Left colon (tissue), 2 donors: Measurements from ENCODE around the gene TAF11L7. TPM values are rescaled to one million over a fixed set of nuclear protein-coding genes. Genes with fewer than 3 reads are reported as not detected.
"Not testable (repeated sequence)": the region's sequence is repeated elsewhere in the genome, so short reads cannot be mapped to it uniquely, and the experiment has no call there.

Source experiments
- ATAC-seq: fragments of 200-7000 bp; cut with Tn5 transposase; one replicate; pipeline ENCODE4 v1.9.1; 2020; ENCODE audit warnings: mild to moderate bottlenecking, moderate library complexity
- DNase-seq, 2 donors: peaks; one replicate each; pipeline ENCODE4 v3.0.0-alpha.2; 2020
- intact Hi-C, 2 donors: fragments of 100-400 bp; cut with DNase I in 1 of 2; cut with micrococcal nuclease in 1 of 2; formaldehyde crosslinking; loops; one replicate each; pipeline versions ENCODE4 v1.11.2 to v1.14.0; 2022; cut with DNase I, micrococcal nuclease
- long read RNA-seq: library from polyadenylated mRNA; unstranded; transcript quantifications from one replicate; pipeline ENCODE4 v2.0.0, GENCODE V29; 2021
- total RNA-seq, 2 donors: library from RNA; stranded (reverse); fragmentation: NEBNext Ultra II Directional; extraction: Animal tissue kit (Norgen Biotek cat#: 25700); gene quantifications; one replicate each; pipeline ENCODE4 v1.2.1, GENCODE V29; 2021
- donor health status: DM: no; HTN: no; CAD: no.
- donor health status: DM: yes; HTN: yes; CAD: no.

The TAF11L7 gene
- total RNA-seq, result not detected
- long read RNA-seq, result 0 reads

DNA sequence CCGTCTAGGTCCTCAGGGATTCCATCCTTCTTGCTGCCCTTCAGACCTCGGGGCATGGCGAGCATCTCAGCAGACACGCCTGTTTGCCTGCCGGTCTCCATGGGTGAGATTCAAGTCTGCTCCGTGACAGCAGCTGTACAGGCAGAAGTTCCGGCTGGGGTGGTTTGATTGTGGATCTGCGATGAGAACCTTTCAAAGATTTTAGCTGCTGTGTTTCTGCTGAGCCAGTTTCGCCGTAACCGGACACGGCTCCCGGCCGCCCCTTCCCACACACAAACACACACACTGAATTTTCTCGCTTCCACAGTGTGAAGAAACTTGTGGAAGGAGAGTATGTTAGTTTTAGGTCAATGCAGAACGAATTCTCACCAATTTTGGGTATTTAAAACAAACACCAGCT is at the start of gene TAF11L7:
Gene TAF11L7 (minus strand): TSS at position 101 of the 400 bp plus-strand sequence.
- intact Hi-C loops, DNase-seq, ATAC-seq: not testable (repeated sequence)

DNA sequence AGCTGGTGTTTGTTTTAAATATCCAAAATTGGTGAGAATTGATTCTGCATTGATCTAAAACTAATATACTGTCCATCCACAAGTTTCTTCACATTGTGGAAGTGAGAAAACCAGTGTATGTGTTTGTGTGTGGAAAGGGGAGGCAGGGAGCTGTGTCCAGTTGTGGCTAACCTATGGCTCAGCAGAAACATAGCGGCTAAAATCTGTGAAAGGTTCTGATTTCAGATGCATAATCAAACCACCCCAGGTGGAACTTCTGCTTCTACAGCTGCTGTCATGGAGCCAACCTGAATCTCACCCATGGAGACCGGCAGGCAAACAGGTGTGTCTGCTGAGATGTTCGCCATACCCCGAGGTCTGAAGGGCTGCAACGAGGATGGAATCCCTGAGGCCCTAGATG is 48.6 kb upstream of the TAF11L7 start, which contains the start of gene TAF11L14:
Gene TAF11L14 (plus strand): TSS at position 301 of the 400 bp plus-strand sequence.
- DNase-seq (no peak), ATAC-seq (no peak)
- intact Hi-C loops, result no loop called here

DNA sequence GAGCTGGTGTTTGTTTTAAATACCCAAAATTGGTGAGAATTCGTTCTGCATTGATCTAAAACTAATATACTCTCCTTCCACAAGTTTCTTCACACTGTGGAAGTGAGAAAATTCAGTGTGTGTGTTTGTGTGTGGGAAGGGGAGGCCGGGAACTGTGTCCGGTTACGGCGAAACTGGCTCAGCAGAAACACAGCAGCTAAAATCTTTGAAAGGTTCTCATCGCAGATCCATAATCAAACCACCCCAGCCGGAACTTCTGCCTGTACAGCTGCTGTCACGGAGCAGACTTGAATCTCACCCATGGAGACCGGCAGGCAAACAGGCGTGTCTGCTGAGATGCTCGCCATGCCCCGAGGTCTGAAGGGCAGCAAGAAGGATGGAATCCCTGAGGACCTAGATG is 46.2 kb upstream of the TAF11L7 start, which contains the start of gene TAF11L13:
Gene TAF11L13 (plus strand): TSS at position 301 of the 400 bp plus-strand sequence.
- intact Hi-C loops, ATAC-seq, DNase-seq: not testable (repeated sequence)

DNA sequence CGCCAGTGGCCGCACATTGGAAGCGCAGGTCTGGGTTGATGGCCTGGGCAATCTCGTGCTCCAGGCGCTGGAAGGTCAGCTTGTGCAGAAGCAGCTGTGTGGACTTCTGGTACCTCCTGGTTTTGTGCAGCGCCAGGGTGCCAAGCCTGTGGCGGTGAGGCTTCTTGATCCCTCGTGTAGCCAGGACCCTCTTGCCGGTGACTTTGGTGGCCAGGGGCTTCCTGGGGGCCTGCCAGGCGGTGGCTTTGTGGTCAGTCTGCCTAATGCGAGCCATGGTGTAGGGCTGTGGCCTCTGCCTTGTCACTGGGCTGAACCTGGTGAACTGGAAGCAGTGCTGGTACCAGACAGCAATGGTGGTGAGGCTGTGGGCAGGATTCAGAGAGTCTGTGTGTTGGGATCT is 40.1 kb upstream of the TAF11L7 start:
- intact Hi-C loops, result no loop called here
- ATAC-seq, result no peak
- DNase-seq, result no peak

DNA sequence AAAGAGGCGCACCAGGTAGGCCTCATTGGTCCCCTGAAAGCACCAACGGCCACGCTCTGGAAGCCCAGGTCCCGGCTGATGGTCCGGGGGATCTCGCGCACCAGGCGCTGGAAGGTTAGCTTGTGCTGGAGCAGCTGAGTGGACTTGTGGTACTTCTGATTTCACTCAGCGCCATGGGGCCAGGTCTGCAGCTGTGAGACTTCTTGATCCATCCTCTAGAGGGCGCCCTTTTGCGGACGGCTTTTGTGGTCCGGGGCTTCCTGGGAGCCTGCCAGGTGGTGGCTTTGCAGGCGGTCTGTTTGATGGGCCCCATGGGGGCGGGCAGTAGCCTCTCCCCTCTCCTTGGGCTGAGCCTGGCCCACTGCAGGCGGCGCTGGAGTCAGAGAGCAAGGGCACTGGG is 35.1 kb upstream of the TAF11L7 start:
- no peak for ATAC-seq
- intact Hi-C loops, result no loop called here
- no peak for DNase-seq

DNA sequence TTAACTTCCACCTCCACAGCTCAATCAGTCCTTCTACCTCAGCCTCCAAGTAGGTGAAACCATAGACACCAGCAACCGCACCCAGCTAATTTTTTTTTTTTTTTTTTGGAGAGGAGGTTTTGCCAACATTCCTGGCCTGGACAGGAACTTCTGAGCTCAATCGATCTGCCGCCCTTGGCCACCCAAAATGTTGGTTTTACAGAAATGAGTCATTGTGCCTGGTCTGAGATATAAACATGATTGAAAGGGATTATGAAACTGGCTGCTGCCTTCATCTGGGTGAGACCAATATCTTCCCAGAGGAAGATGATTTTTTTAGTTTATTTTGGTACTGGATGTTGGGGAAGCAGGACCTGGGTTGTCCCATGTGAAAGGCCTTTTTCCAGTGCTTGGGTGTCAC is 33.8 kb upstream of the TAF11L7 start:
- no peak for DNase-seq
- ATAC-seq, result no peak
- intact Hi-C loops, result no loop called here

DNA sequence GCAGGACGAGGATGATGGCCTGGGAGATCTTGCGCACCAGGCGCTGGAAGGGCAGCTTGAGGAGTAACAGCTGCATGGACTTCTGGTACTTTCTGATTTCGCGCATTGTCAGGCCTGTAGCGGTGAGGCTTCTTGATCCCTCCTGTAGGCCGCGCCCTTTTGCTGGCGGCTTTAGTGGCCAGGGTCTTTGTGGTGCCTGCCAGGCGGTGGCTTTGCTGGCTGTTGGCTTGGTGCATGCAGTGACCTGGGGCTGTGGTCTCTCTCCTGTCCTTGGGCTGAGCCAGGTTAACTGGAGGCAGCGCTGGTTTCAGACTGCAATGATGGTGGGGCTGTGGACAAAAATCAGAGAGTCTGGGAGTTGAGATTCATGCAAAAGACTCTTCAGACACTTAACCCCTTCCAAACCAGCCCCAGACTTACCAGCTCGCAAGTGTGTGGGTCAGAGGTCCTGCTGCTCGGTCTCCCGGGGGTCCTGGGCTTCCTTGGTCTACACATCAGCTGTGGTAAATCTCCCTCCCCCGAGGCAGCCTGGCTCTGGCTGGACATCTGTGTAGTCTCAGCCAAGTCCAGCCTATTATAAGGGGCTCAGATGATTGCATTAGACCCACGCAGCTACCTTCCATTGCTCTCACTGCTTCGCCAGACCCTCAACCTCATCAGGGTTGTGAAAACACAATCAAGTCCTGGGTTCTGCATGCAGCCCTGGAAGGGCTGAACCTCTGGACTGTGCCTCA is 29.5 kb upstream of the TAF11L7 start:
- ATAC-seq (no peak), DNase-seq (no peak)
- intact Hi-C loops, result no loop called here

DNA sequence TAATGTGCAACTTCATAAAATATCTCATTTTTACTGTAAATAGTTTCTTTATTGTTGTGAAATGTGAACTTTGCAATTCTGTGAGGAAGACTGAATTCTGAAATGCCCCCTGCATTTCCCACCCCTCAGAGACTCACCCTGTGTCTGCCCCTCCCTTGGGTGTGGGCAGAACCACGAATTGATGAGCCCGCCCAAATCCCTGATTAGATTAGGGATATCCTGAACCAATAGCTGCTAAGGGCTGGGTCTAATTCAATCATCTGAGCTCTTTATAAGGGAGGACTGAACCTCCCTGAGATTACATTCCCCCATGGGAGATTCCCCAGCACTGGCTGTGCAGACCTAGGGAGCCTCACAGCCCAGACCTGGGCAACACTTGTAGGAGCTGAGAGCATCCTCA is 24.5 kb upstream of the TAF11L7 start, which contains the start of gene TAF11L12:
Gene TAF11L12 (plus strand): TSS at position 301 of the 400 bp plus-strand sequence.
- DNase-seq, intact Hi-C loops, ATAC-seq: not testable (repeated sequence)

DNA sequence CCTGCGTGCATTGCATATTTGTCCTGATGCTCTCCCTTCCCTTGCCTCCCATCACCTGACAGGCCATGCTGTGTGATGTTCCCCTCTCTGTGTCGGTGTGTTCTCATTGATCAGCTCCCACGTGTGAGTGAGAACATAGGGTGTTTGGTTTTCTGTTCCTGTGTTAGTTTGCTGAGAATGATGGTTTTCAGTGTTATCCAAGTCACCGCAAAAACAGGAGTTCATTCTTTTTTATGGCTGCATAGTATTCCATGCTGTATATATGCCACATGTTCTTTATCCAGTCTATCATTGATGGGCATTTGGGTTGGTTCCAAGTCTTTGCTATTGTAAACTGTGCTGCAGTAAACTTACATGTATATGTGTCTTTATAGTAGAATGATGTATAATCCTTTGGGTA is 21.9 kb upstream of the TAF11L7 start:
- DNase-seq, ATAC-seq, intact Hi-C loops: not testable (repeated sequence)

DNA sequence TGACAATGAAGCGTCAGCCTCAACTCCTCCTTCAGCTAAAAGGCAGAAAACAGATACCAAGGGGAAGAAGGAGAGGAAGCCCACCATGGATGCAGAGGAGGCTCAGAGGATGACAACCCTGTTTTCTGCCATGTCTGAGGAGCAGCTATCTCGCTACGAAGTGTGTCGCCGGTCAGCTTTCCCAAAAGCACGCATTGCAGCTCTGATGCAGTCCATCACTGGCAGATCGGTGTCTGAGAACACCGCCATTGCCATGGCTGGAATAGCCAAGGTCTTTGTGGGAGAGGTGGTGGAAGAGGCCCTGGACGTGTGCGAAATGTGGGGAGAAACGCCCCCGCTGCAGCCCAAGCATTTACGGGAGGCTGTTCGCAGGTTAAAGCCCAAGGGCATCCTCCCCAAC is 19.4 kb upstream of the TAF11L7 start:
- DNase-seq, result no peak
- ATAC-seq, result no peak
- intact Hi-C loops, result no loop called here

DNA sequence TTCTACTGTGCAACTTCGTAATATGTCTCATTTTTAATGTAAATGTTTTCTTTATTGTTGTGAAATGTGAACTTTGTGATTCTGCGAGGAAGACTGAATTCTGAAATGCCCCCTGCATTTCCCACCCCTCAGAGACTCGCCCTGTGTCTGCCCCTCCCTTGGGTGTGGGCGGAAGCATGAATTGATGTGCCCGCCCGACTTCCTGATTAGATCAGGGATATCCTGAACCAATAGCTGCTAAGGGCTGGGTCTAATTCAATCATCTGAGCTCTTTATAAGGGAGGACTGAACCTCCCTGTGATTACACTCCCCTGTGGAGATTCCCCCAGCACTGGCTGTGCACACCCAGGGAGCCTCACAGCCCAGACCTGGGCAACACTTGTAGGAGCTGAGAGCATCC is 18.3 kb upstream of the TAF11L7 start, which contains the start of gene TAF11L11:
Gene TAF11L11 (plus strand): TSS at position 304 of the 400 bp plus-strand sequence.
- intact Hi-C loops, DNase-seq, ATAC-seq: not testable (repeated sequence)

DNA sequence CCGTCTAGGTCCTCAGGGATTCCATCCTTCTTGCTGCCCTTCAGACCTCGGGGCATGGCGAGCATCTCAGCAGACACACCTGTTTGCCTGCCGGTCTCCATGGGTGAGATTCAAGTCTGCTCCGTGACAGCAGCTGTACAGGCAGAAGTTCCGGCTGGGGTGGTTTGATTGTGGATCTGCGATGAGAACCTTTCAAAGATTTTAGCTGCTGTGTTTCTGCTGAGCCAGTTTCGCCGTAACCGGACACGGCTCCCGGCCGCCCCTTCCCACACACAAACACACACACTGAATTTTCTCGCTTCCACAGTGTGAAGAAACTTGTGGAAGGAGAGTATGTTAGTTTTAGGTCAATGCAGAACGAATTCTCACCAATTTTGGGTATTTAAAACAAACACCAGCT is 12.2 kb upstream of the TAF11L7 start, which contains the start of gene TAF11L10:
Gene TAF11L10 (minus strand): TSS at position 101 of the 400 bp plus-strand sequence.
- DNase-seq, ATAC-seq: not testable (repeated sequence)

DNA sequence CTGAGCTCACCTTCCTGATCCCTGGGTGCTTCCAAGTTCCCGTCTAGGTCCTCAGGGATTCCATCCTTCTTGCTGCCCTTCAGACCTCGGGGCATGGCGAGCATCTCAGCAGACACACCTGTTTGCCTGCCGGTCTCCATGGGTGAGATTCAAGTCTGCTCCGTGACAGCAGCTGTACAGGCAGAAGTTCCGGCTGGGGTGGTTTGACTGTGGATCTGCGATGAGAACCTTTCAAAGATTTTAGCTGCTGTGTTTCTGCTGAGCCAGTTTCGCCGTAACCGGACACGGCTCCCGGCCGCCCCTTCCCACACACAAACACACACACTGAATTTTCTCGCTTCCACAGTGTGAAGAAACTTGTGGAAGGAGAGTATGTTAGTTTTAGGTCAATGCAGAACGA is 8.7 kb upstream of the TAF11L7 start, which contains the start of gene TAF11L9:
Gene TAF11L9 (minus strand): TSS at position 140 of the 400 bp plus-strand sequence.
- intact Hi-C loops, DNase-seq, ATAC-seq: not testable (repeated sequence)

More for the DNA sequence above, 12.2 kb upstream of the TAF11L7 start, which contains the start of gene TAF11L10:
- intact Hi-C loops, result not testable (repeated sequence)

DNA sequence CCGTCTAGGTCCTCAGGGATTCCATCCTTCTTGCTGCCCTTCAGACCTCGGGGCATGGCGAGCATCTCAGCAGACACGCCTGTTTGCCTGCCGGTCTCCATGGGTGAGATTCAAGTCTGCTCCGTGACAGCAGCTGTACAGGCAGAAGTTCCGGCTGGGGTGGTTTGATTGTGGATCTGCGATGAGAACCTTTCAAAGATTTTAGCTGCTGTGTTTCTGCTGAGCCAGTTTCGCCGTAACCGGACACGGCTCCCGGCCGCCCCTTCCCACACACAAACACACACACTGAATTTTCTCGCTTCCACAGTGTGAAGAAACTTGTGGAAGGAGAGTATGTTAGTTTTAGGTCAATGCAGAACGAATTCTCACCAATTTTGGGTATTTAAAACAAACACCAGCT is 5.3 kb upstream of the TAF11L7 start, which contains the start of gene TAF11L8:
Gene TAF11L8 (minus strand): TSS at position 101 of the 400 bp plus-strand sequence.
- DNase-seq, ATAC-seq, intact Hi-C loops: not testable (repeated sequence)

Other genes with a start within 250 kb of the TAF11L7 start
- not detected for gene TAF11L2, start 87.5 kb downstream of the TAF11L7 start, total RNA-seq
- gene TAF11L3, start 67.4 kb downstream of the TAF11L7 start, total RNA-seq, result not detected
- gene TAF11L4, start 64.0 kb downstream of the TAF11L7 start, total RNA-seq, result not detected
- gene TAF11L5, start 60.5 kb downstream of the TAF11L7 start, total RNA-seq, result not detected
- not detected for gene TAF11L6, start 57.1 kb downstream of the TAF11L7 start, total RNA-seq
- gene TAF11L8, start 5.2 kb upstream of the TAF11L7 start, total RNA-seq, result not detected
- not detected for gene TAF11L9, start 8.6 kb upstream of the TAF11L7 start, total RNA-seq
- gene TAF11L10, start 12.1 kb upstream of the TAF11L7 start, total RNA-seq, result not detected
- not detected for gene TAF11L11, start 18.4 kb upstream of the TAF11L7 start, total RNA-seq
- not detected for gene TAF11L12, start 24.6 kb upstream of the TAF11L7 start, total RNA-seq
- gene TAF11L13, start 46.3 kb upstream of the TAF11L7 start, total RNA-seq, result not detected
- gene TAF11L14, start 48.7 kb upstream of the TAF11L7 start, total RNA-seq, result not detected